Choroid plexus epithelial cell (primary cell): Measurements from ENCODE around the gene KDM4F.
"Not testable (repeated sequence)": the region's sequence is repeated elsewhere in the genome, so short reads cannot be mapped to it uniquely, and the experiment has no call there.

Source experiments
- DNase-seq: peaks from one replicate; pipeline ENCODE4 v3.0.0-alpha.2; 2010; ENCODE audit warnings: low read depth
- H3K4me3 ChIP-seq: 2 replicates; pipeline ENCODE4 v1.5.1; 2011; ENCODE audit warnings: low read depth, mild to moderate bottlenecking, control low read depth, low read length, moderate library complexity
- CTCF ChIP-seq: conservative IDR thresholded peaks from 2 replicates; pipeline ENCODE4 v1.5.1; 2011; ENCODE audit warnings: low read depth, mild to moderate bottlenecking, control low read depth, inconsistent platforms, low read length, moderate library complexity

KDM4F gene

GRCh38 chr11:95049122-95049521 is at the start of gene KDM4F:
TSS of gene KDM4F (plus strand) at chr11:95049422.
- H3K4me3 ChIP-seq, DNase-seq: not testable (repeated sequence)

- no peak overlapping the region for H3K4me3 ChIP-seq
- TF ChIP-seq CTCF = no peak
- no peak for DNase-seq
These were observed 45.5 kb upstream of the KDM4F start for GRCh38 chr11:95003716-95004115.

GRCh38 chr11:95005642-95006041 is 43.6 kb upstream of the KDM4F start:
- no peak for TF ChIP-seq CTCF
- no peak overlapping the region for H3K4me3 ChIP-seq
- DNase-seq = no peak

GRCh38 chr11:95011376-95011775 is 37.8 kb upstream of the KDM4F start:
- TF ChIP-seq CTCF = no peak
- no peak for DNase-seq
- H3K4me3 ChIP-seq = no peak overlapping the region

GRCh38 chr11:95014184-95014821 is 34.9 kb upstream of the KDM4F start:
- H3K4me3 ChIP-seq = no peak overlapping the region
- DNase-seq = no peak
- TF ChIP-seq CTCF = no peak

GRCh38 chr11:95016139-95016538 is 33.1 kb upstream of the KDM4F start:
- no peak for DNase-seq
- no peak for TF ChIP-seq CTCF
- no peak overlapping the region for H3K4me3 ChIP-seq

- H3K4me3 ChIP-seq, DNase-seq: not testable (repeated sequence)
These were observed 27.8 kb upstream of the KDM4F start for GRCh38 chr11:95021468-95021867.

- DNase-seq = no peak
- no peak for TF ChIP-seq CTCF
- H3K4me3 ChIP-seq = no peak within 1 kb of the TSS
These were observed 24.3 kb upstream of the KDM4F start, which contains the start of gene KDM4E for GRCh38 chr11:95024958-95025357. TSS of gene KDM4E (plus strand) at chr11:95025258. CDS start at chr11:95025558, 300 bp downstream.

GRCh38 chr11:95025594-95025993 is 23.6 kb upstream of the KDM4F start:
- H3K4me3 ChIP-seq = not testable (repeated sequence)

More at GRCh38 chr11:95025594-95025993, 23.6 kb upstream of the KDM4F start:
- not testable (repeated sequence) for DNase-seq
